HEK293T (cell line): ENCODE measurements around the gene MLX.
"Not testable (repeated sequence)": the region's sequence is repeated elsewhere in the genome, so short reads cannot be mapped to it uniquely, and the experiment has no call there.

Experiments
- CTCF ChIA-PET: fragments of 350-600 bp; formaldehyde crosslinking; extraction: SDS; loops from one replicate; lab custom pipeline; 2021; ENCODE audit warnings: antibody characterized with exemption, inconsistent platforms; lab: Yijun Ruan, JAX
- POLR2A ChIA-PET: fragments of 350-600 bp; formaldehyde crosslinking; extraction: SDS; loops from one replicate; lab custom pipeline; 2020; ENCODE audit warnings: antibody characterized with exemption, inconsistent platforms; lab: Yijun Ruan, JAX
- DNase-seq: peaks from one replicate; pipeline ENCODE4 v3.0.0; 2012; ENCODE audit warnings: mixed read lengths; ENCODE audit errors: extremely low spot score
- ARNT ChIP-seq: fragments of 450-650 bp; IDR thresholded peaks from 2 replicates; pipeline ENCODE4 v1.6.1; 2017; ENCODE audit warnings: mild to moderate bottlenecking
- BHLHE40 ChIP-seq: fragments of 450-650 bp; IDR thresholded peaks from 2 replicates; pipeline ENCODE4 v1.6.1; 2016; ENCODE audit warnings: mild to moderate bottlenecking, moderate library complexity, borderline replicate concordance
- CTBP1 ChIP-seq: fragments of 450-650 bp; IDR thresholded peaks from 2 replicates; pipeline ENCODE4 v1.6.1; 2016; ENCODE audit warnings: borderline replicate concordance
- ELF4 ChIP-seq: fragments of 450-650 bp; IDR thresholded peaks from 2 replicates; pipeline ENCODE4 v1.6.1; 2017; ENCODE audit warnings: antibody characterized with exemption
- FOXA1 ChIP-seq: fragments of 450-650 bp; IDR thresholded peaks from 2 replicates; pipeline ENCODE4 v1.6.1; 2016; ENCODE audit warnings: mild to moderate bottlenecking
- FOXK2 ChIP-seq: fragments of 450-650 bp; IDR thresholded peaks from 2 replicates; pipeline ENCODE4 v1.6.1; 2016; ENCODE audit warnings: mild to moderate bottlenecking
- FOXM1 ChIP-seq: fragments of 450-650 bp; IDR thresholded peaks from 2 replicates; pipeline ENCODE4 v1.6.1; 2017; ENCODE audit warnings: mild to moderate bottlenecking, borderline replicate concordance
- HDGF ChIP-seq: fragments of 450-650 bp; IDR thresholded peaks from 2 replicates; pipeline ENCODE4 v1.6.1; 2017; ENCODE audit warnings: antibody characterized with exemption, borderline replicate concordance
- L3MBTL2 ChIP-seq: fragments of 450-650 bp; conservative IDR thresholded peaks from 2 replicates; pipeline ENCODE4 v1.6.1; 2016; ENCODE audit warnings: mild to moderate bottlenecking
- LEF1 ChIP-seq: fragments of 450-650 bp; IDR thresholded peaks from 2 replicates; pipeline ENCODE4 v1.6.1; 2017; ENCODE audit warnings: mild to moderate bottlenecking, borderline replicate concordance
- NFRKB ChIP-seq: fragments of 450-650 bp; IDR thresholded peaks from 2 replicates; pipeline ENCODE4 v1.6.1; 2016; ENCODE audit warnings: mild to moderate bottlenecking, moderate library complexity
- PKNOX1 ChIP-seq: fragments of 450-650 bp; IDR thresholded peaks from 2 replicates; pipeline ENCODE4 v1.6.1; 2016
- SP1 ChIP-seq: fragments of 450-650 bp; IDR thresholded peaks from 2 replicates; pipeline ENCODE4 v1.6.1; 2017
- SUZ12 ChIP-seq: fragments of 450-650 bp; IDR thresholded peaks from 2 replicates; pipeline ENCODE4 v1.6.1; 2016; ENCODE audit warnings: mild to moderate bottlenecking
- TARDBP ChIP-seq: fragments of 450-650 bp; IDR thresholded peaks from 2 replicates; pipeline ENCODE4 v1.6.1; 2016
- ZNF384 ChIP-seq: fragments of 450-650 bp; IDR thresholded peaks from 2 replicates; pipeline ENCODE4 v1.6.1; 2016

MLX gene

GRCh38 chr17:42547698-42548069 is 19.2 kb upstream of the MLX start:
- POLR2A ChIA-PET = interaction anchor here (1.4 to 4.3 kb wide), 2 partner anchors 12 to 132 kb away, joined by 3 to 28 read pairs; partner anchors contain the start of gene NAGLU
- no peak for DNase-seq
- CTCF ChIA-PET = interaction anchor here (0.6 to 0.9 kb wide), 2 partner anchors 12 to 136 kb away, joined by 3 read pairs; no protein-coding TSS in a partner anchor
- TF ChIP-seq LEF1 (no peak), TARDBP (no peak), ARNT (no peak), HDGF (no peak), L3MBTL2 (no peak), FOXK2 (no peak)

- no peak for DNase-seq
- TF ChIP-seq SUZ12 = no peak
- no peak for TF ChIP-seq BHLHE40
- TF ChIP-seq ZNF384 = no peak
- no peak for TF ChIP-seq FOXM1
- TF ChIP-seq L3MBTL2 = no peak
- TF ChIP-seq FOXK2 = no peak
- no peak for TF ChIP-seq SP1
- TF ChIP-seq PKNOX1 = no peak
- TF ChIP-seq NFRKB = no peak
- TF ChIP-seq LEF1 = no peak
- no peak for TF ChIP-seq HDGF
- no peak for TF ChIP-seq ELF4
- no peak for TF ChIP-seq ARNT
- TF ChIP-seq TARDBP = no peak
- TF ChIP-seq CTBP1 = no peak
- TF ChIP-seq FOXA1 = no peak
- CTCF ChIA-PET = interaction anchor here (0.6 to 1.1 kb wide), 4 partner anchors 11 to 278 kb away, joined by 3 read pairs; partner anchors contain the start of gene NAGLU
- POLR2A ChIA-PET = interaction anchor here (1.4 to 4.3 kb wide), 2 partner anchors 12 to 131 kb away, joined by 3 to 28 read pairs; partner anchors contain the start of gene NAGLU
Observed at GRCh38 chr17:42548070-42548837, 18.6 kb upstream of the MLX start.

DNA sequence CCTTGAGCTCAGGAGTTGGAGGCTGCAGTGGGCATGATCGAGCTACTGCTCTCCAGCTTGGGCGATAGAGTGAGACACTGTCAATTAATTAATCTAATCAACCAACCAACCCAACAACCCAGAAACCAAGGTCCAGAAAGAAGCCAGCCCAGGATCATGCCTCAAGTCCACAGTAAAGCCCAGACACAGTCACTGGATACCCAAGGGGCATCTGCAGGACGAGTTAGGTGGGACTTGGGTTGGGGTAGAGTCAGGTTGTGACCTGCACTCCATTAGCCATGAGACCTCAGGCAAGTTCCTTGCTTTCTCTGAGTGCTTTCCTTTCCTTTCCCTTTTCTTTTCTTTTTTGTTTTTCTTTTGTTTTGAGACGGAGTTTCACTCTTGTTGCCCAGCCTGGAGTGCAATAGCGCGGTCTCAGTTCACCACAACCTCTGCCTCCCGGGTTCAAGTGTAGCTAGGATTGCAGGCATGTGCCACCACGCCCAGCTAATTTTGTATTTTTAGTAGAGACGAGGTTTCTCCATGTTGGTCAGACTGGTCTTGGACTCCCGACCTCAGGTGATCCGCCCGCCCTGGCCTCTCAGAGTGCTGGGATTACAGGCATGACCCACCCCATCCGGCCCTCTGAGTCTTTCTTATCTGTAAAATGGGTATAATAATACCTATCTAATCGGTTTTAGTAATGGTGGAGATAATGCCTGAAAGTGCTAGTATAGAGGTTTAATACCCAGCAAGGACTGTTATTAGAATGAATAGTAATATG is 17.7 kb upstream of the MLX start:
- DNase-seq = no peak
- CTCF ChIA-PET = interaction anchor here (1.1 kb wide), 1 partner anchor 13 kb away, joined by 3 read pairs; the partner anchor contains the start of gene NAGLU
- no peak for TF ChIP-seq SP1
- no peak for TF ChIP-seq FOXK2
- no peak for TF ChIP-seq CTBP1
- no peak for TF ChIP-seq LEF1
- TF ChIP-seq FOXA1 = no peak
- TF ChIP-seq PKNOX1 = no peak
- TF ChIP-seq FOXM1 = no peak
- TF ChIP-seq HDGF = no peak
- no peak for TF ChIP-seq NFRKB
- no peak for TF ChIP-seq TARDBP
- no peak for TF ChIP-seq ELF4
- no peak for TF ChIP-seq L3MBTL2
- no peak for TF ChIP-seq ZNF384
- POLR2A ChIA-PET = interaction anchor here (0.6 to 4.3 kb wide), 2 partner anchors 8 to 13 kb away, joined by 3 to 28 read pairs; partner anchors contain the start of gene NAGLU

DNA sequence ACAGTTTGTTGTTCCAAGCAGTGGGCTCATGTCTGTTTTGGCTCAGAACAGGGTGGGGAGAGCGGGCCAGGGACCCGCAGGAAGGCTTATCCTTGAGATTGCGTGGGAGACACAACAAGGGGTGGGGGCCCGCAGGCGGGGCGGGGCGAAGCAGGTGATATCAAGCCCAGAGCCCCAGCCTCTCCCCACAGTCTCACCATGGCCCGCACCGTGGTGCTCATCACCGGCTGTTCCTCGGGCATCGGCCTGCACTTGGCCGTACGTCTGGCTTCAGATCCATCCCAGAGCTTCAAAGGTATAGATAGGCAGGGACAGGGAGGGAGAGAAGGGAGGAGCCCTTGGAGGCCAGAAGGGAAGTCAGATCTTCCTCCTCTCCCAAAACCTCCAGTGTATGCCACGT is 14.2 kb upstream of the MLX start, which contains the start of gene HSD17B1:
Gene HSD17B1 (plus strand): TSS at position 188 of the 400 bp plus-strand sequence. CDS start 11 bp downstream, at position 199.
- CTCF ChIA-PET, DNase-seq: not testable (repeated sequence)

GRCh38 chr17:42553161-42553818 is 13.6 kb upstream of the MLX start:
- ChIA-PET CTCF (no interaction called here), POLR2A (interaction anchor here (1.1 to 4.0 kb wide), 5 partner anchors 11 to 988 kb away, joined by 3 to 37 read pairs (median 16); partner anchors contain the start of genes MLX and NAGLU)
- DNase-seq = peak; percentile 42
- TF ChIP-seq NFRKB (no peak), SP1 (no peak), PKNOX1 (no peak), ELF4 (no peak), LEF1 (no peak), HDGF (no peak), CTBP1 (no peak), L3MBTL2 (no peak), TARDBP (no peak), BHLHE40 (no peak), SUZ12 (no peak), ZNF384 (no peak), ARNT (no peak), FOXK2 (no peak), FOXA1 (no peak), FOXM1 (no peak)

More for the DNA sequence above, 14.2 kb upstream of the MLX start, which contains the start of gene HSD17B1:
- POLR2A ChIA-PET = interaction anchor here (4.0 kb wide), 1 partner anchor 16 kb away, joined by 37 read pairs; the partner anchor contains the start of gene NAGLU
